ENCODE results near the gene SENP3.
"Not testable (repeated sequence)": the region's sequence is repeated elsewhere in the genome, so short reads cannot be mapped to it uniquely, and the experiment has no call there.

Gene SENP3

GRCh38 chr17:7597561-7597960, 35.8 kb downstream of the SENP3 start:
- DNase-seq = not testable (repeated sequence)

GRCh38 chr17:7606280-7606679, 44.6 kb downstream of the SENP3 start:
- no peak for DNase-seq

- DNase-seq = no peak
Observed at GRCh38 chr17:7610641-7611040, 48.9 kb downstream of the SENP3 start.

- DNase-seq = no peak
Observed at GRCh38 chr17:7611635-7612293, 50.0 kb downstream of the SENP3 start.

- no peak for DNase-seq
Observed at GRCh38 chr17:7612294-7612640, 50.5 kb downstream of the SENP3 start.

- no peak for DNase-seq
Observed at GRCh38 chr17:7613769-7614424, 52.2 kb downstream of the SENP3 start.

GRCh38 chr17:7614425-7615264, 52.9 kb downstream of the SENP3 start, which contains the start of gene FXR2:
TSS of gene FXR2 (minus strand) at chr17:7614897. CDS start at chr17:7614532, 365 bp downstream.
- DNase-seq = peak; percentile 96 to 99 (median 98)

- no peak for DNase-seq
Observed at GRCh38 chr17:7615265-7615747, 53.6 kb downstream of the SENP3 start.

- DNase-seq = no peak
Observed at GRCh38 chr17:7618608-7619007, 56.9 kb downstream of the SENP3 start.

GRCh38 chr17:7620835-7621234, 59.1 kb downstream of the SENP3 start:
- DNase-seq = no peak
